ENCODE measurements around the gene TRIM14.

- TF ChIP-seq REST (IDR thresholded peaks at IDR 0.05; ENCODE audit: insufficient read depth in 1 of 2, low read depth in 2 of 2, low read length in 2 of 2) (no peak), POLR2AphosphoS5 (IDR thresholded peaks at IDR 0.05; ENCODE audit: low read depth, low read length) (no peak), TAF1 (IDR thresholded peaks at IDR 0.05; ENCODE audit: borderline replicate concordance, insufficient read depth, low read length) (no peak), SIN3A (IDR thresholded peaks at IDR 0.05; ENCODE audit: borderline replicate concordance, insufficient read depth, low read length) (no peak)
These were observed 28.6 kb upstream of the TRIM14 start for GRCh38 chr9:98147582-98147981.
